HepG2 (cell line): Measurements from ENCODE around the gene EXOSC9. TPM values are rescaled to one million over a fixed set of nuclear protein-coding genes. Genes with fewer than 3 reads are reported as not detected.

Source experiments
- FOSL2 ChIP-seq: sonication (generic); formaldehyde crosslinking; IDR thresholded peaks from 2 replicates; pipeline ENCODE4 v1.4.0; 2020; ENCODE audit warnings: missing genetic modification reagents
- FOXA1 ChIP-seq, 2 experiments: fragments of 450-650 bp in 1 of 2; sonication (generic) in 1 of 2; formaldehyde crosslinking in 1 of 2; IDR thresholded peaks; 2 replicates each; pipeline versions ENCODE4 v1.4.0 to v1.6.1; 2016 to 2020; ENCODE audit warnings: missing genetic modification reagents in 1 of 2
- FOXK1 ChIP-seq: sonication (generic); formaldehyde crosslinking; IDR thresholded peaks from 2 replicates; pipeline ENCODE4 v1.4.0; 2020; ENCODE audit warnings: low read depth, missing genetic modification reagents, borderline replicate concordance
- GTF3A ChIP-seq: sonication (generic); formaldehyde crosslinking; conservative IDR thresholded peaks from 2 replicates; pipeline ENCODE4 v1.4.0; 2020; ENCODE audit warnings: mild to moderate bottlenecking, missing genetic modification reagents
- GZF1 ChIP-seq: sonication (generic); formaldehyde crosslinking; IDR thresholded peaks from 2 replicates; pipeline ENCODE4 v1.5.1; 2020; ENCODE audit warnings: mild to moderate bottlenecking, missing genetic modification reagents
- MBD4 ChIP-seq: IDR thresholded peaks from 2 replicates; pipeline ENCODE4 v1.6.1; 2012; ENCODE audit warnings: low read length, inconsistent platforms, borderline replicate concordance
- MLLT10 ChIP-seq: sonication (generic); formaldehyde crosslinking; IDR thresholded peaks from 2 replicates; pipeline ENCODE4 v1.4.0; 2020; ENCODE audit warnings: missing genetic modification reagents
- MTA3 ChIP-seq: sonication (generic); formaldehyde crosslinking; IDR thresholded peaks from 2 replicates; pipeline ENCODE4 v1.4.0; 2020; ENCODE audit warnings: missing genetic modification reagents
- NFAT5 ChIP-seq: sonication (generic); formaldehyde crosslinking; IDR thresholded peaks from 2 replicates; pipeline ENCODE4 v1.4.0; 2020; ENCODE audit warnings: missing genetic modification reagents
- PAWR ChIP-seq: sonication (generic); formaldehyde crosslinking; IDR thresholded peaks from 2 replicates; pipeline ENCODE4 v1.4.0; 2020; ENCODE audit warnings: missing genetic modification reagents, mild to moderate bottlenecking, borderline replicate concordance
- PRPF4 ChIP-seq: fragments of 200-400 bp; formaldehyde crosslinking; IDR thresholded peaks from 2 replicates; pipeline ENCODE4 v1.6.1; 2016; ENCODE audit warnings: low read length, low read depth; ENCODE audit not compliant: poor library complexity, severe bottlenecking
- RXRA ChIP-seq: sonication (generic); formaldehyde crosslinking; IDR thresholded peaks from 2 replicates; pipeline ENCODE4 v1.5.1; 2020; ENCODE audit warnings: missing genetic modification reagents
- SALL1 ChIP-seq: sonication (generic); formaldehyde crosslinking; IDR thresholded peaks from 2 replicates; pipeline ENCODE4 v1.8.0; 2022; ENCODE audit warnings: mild to moderate bottlenecking, missing genetic modification reagents
- ZBTB20 ChIP-seq: sonication (generic); formaldehyde crosslinking; IDR thresholded peaks from 2 replicates; pipeline ENCODE4 v1.8.1; 2023; ENCODE audit warnings: missing genetic modification reagents, low read depth, mild to moderate bottlenecking, borderline replicate concordance
- ZFP90 ChIP-seq: sonication (generic); formaldehyde crosslinking; IDR thresholded peaks from 2 replicates; pipeline ENCODE4 v1.8.0; 2022; ENCODE audit warnings: missing genetic modification reagents, mild to moderate bottlenecking, inconsistent platforms, borderline replicate concordance
- ZNF326 ChIP-seq: sonication (generic); formaldehyde crosslinking; IDR thresholded peaks from 2 replicates; pipeline ENCODE4 v1.4.0; 2020; ENCODE audit warnings: missing genetic modification reagents, borderline replicate concordance
- ZNF496 ChIP-seq: sonication (generic); formaldehyde crosslinking; IDR thresholded peaks from 2 replicates; pipeline ENCODE4 v1.8.1; 2023; ENCODE audit warnings: mild to moderate bottlenecking, moderate library complexity, missing genetic modification reagents; ENCODE audit not compliant: insufficient replicate concordance
- ZNF83 ChIP-seq: sonication (generic); formaldehyde crosslinking; IDR thresholded peaks from 2 replicates; pipeline ENCODE4 v1.4.0; 2020; ENCODE audit warnings: missing genetic modification reagents, mild to moderate bottlenecking, borderline replicate concordance
- ZZZ3 ChIP-seq: sonication (generic); formaldehyde crosslinking; IDR thresholded peaks from 2 replicates; pipeline ENCODE4 v1.4.0; 2020; ENCODE audit warnings: missing genetic modification reagents, mild to moderate bottlenecking, borderline replicate concordance
- polyA plus RNA-seq, 8 experiments: library from polyadenylated mRNA; depleted of rRNA in 3 of 8; stranded (reverse) in 7 of 8; unstranded in 1 of 8; fragments of >200 nt; fragmentation: Illumina TruSeq in 4 of 8; extraction: Trizol in 4 of 8; gene quantifications; 2 replicates each; pipeline versions ENCODE4 v1.2.1 to v1.2.3, GENCODE V29; 2011 to 2016; ENCODE audit warnings: low read depth in 4 of 8, missing spikeins in 1 of 8, mixed read lengths in 1 of 8; ENCODE audit not compliant: insufficient read depth in 1 of 8
- total RNA-seq, 5 experiments: library from RNA; depleted of rRNA; stranded (reverse); fragments of >200 nt; fragmentation: Illumina TruSeq; extraction: Trizol; gene quantifications; 2 replicates each; pipeline ENCODE4 v1.2.3, GENCODE V29; 2016; ENCODE audit warnings: low read depth in 1 of 5
- TF ChIP-seq, protein P1 (sequence below): sonication (generic); formaldehyde crosslinking; IDR thresholded peaks from 2 replicates; pipeline ENCODE4 v1.4.0; 2020; ENCODE audit warnings: missing genetic modification reagents

EXOSC9 gene
- total and polyA plus RNA-seq, 2 of the 13 experiments (the other 11 are each of a cell fraction or from before 2014, with no cell fraction given), result 26.0 to 48.0 TPM

- TF ChIP-seq ZZZ3 (CRISPR knock-in tag), result no peak
- TF ChIP-seq MBD4, result no peak
- peak; percentile 91 for TF ChIP-seq FOXK1 (CRISPR knock-in tag)
- TF ChIP-seq, protein P1, sequence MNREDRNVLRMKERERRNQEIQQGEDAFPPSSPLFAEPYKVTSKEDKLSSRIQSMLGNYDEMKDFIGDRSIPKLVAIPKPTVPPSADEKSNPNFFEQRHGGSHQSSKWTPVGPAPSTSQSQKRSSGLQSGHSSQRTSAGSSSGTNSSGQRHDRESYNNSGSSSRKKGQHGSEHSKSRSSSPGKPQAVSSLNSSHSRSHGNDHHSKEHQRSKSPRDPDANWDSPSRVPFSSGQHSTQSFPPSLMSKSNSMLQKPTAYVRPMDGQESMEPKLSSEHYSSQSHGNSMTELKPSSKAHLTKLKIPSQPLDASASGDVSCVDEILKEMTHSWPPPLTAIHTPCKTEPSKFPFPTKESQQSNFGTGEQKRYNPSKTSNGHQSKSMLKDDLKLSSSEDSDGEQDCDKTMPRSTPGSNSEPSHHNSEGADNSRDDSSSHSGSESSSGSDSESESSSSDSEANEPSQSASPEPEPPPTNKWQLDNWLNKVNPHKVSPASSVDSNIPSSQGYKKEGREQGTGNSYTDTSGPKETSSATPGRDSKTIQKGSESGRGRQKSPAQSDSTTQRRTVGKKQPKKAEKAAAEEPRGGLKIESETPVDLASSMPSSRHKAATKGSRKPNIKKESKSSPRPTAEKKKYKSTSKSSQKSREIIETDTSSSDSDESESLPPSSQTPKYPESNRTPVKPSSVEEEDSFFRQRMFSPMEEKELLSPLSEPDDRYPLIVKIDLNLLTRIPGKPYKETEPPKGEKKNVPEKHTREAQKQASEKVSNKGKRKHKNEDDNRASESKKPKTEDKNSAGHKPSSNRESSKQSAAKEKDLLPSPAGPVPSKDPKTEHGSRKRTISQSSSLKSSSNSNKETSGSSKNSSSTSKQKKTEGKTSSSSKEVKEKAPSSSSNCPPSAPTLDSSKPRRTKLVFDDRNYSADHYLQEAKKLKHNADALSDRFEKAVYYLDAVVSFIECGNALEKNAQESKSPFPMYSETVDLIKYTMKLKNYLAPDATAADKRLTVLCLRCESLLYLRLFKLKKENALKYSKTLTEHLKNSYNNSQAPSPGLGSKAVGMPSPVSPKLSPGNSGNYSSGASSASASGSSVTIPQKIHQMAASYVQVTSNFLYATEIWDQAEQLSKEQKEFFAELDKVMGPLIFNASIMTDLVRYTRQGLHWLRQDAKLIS, result peak; percentile 47; the same call in 1 of the 2 replicates
- TF ChIP-seq RXRA (CRISPR knock-in tag), result peak; percentile 74; the same call in 1 of the 2 replicates
- no peak for TF ChIP-seq MLLT10 (CRISPR knock-in tag)
- no peak for TF ChIP-seq PRPF4
- no peak for TF ChIP-seq FOXA1 (IDR thresholded peaks at IDR 0.05)
- no peak for TF ChIP-seq FOXA1 (CRISPR knock-in tag; IDR thresholded peaks at IDR 0.05)
- TF ChIP-seq FOSL2 (CRISPR knock-in tag), result no peak
- no peak for TF ChIP-seq ZBTB20 (CRISPR knock-in tag)
- no peak for TF ChIP-seq PAWR (CRISPR knock-in tag)
- no peak for TF ChIP-seq NFAT5 (CRISPR knock-in tag)
- no peak for TF ChIP-seq MTA3 (CRISPR knock-in tag)
- TF ChIP-seq GTF3A (CRISPR knock-in tag), result no peak
- TF ChIP-seq ZNF326 (CRISPR knock-in tag), result no peak
- peak; percentile 58 for TF ChIP-seq SALL1 (CRISPR knock-in tag)
- TF ChIP-seq ZNF83 (CRISPR knock-in tag), result no peak; the same call in 1 of the 2 replicates
- no peak for TF ChIP-seq GZF1 (CRISPR knock-in tag)
- peak; percentile 87 for TF ChIP-seq ZFP90 (CRISPR knock-in tag)
- TF ChIP-seq ZNF496 (CRISPR knock-in tag), result no peak
These were observed 22.5 kb downstream of the EXOSC9 start, which contains the start of gene CCNA2 (continued) for GRCh38 chr4:121823505-121824170.
